Measurements from ENCODE around the gene ARF3. TPM values are rescaled to one million over a fixed set of nuclear protein-coding genes. Genes with fewer than 3 reads are reported as not detected.

Gene ARF3
- polyA plus RNA-seq, 1 donor (not counting 4 experiments of a cell fraction or from before 2014, with no cell fraction given): 236 TPM

DNA sequence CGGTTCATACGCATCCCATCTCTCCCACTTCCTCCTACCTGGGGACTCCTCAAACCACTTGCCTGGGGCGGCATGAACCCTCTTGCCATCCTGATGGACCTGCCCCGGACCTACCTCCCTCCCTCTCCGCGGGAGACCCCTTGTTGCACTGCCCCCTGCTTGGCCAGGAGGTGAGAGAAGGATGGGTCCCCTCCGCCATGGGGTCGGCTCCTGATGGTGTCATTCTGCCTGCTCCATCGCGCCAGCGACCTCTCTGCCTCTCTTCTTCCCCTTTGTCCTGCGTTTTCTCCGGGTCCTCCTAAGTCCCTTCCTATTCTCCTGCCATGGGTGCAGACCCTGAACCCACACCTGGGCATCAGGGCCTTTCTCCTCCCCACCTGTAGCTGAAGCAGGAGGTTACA lies 24.5 kb upstream of the ARF3 start:
- TF ChIP-seq, protein P1, sequence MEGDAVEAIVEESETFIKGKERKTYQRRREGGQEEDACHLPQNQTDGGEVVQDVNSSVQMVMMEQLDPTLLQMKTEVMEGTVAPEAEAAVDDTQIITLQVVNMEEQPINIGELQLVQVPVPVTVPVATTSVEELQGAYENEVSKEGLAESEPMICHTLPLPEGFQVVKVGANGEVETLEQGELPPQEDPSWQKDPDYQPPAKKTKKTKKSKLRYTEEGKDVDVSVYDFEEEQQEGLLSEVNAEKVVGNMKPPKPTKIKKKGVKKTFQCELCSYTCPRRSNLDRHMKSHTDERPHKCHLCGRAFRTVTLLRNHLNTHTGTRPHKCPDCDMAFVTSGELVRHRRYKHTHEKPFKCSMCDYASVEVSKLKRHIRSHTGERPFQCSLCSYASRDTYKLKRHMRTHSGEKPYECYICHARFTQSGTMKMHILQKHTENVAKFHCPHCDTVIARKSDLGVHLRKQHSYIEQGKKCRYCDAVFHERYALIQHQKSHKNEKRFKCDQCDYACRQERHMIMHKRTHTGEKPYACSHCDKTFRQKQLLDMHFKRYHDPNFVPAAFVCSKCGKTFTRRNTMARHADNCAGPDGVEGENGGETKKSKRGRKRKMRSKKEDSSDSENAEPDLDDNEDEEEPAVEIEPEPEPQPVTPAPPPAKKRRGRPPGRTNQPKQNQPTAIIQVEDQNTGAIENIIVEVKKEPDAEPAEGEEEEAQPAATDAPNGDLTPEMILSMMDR (optimal IDR thresholded peaks at IDR 0.05 in 1 of 3, IDR thresholded peaks at IDR 0.05 in 1 of 3, conservative IDR thresholded peaks at IDR 0.05 in 1 of 3; ENCODE audit: extremely low read depth in 1 of 3, insufficient read depth in 2 of 3, low read length in 3 of 3): no peak
- TF ChIP-seq EZH2 (IDR thresholded peaks at IDR 0.05; ENCODE audit: low read length): no peak
- Histone ChIP-seq H3K9me3 (ENCODE audit: control insufficient read depth, low read depth, low read length) (no peaks in the 10 kb centered on the region), H3K9ac (ENCODE audit: control insufficient read depth, extremely low read depth, insufficient read depth, low read length) (no peak overlapping the region), H3K4me2 (ENCODE audit: control insufficient read depth, extremely low read depth, insufficient read depth, low read depth, low read length) (no peak overlapping the region), H3K4me1 (ENCODE audit: control insufficient read depth, extremely low read depth, insufficient read depth, low read length) (peaks cover 18% of the 10 kb centered on the region), H3K27ac (ENCODE audit: control insufficient read depth, insufficient read depth, low read length) (no peak overlapping the region), H2AFZ (ENCODE audit: control insufficient read depth, low read length) (no peak overlapping the region), H3K4me3 (ENCODE audit: control insufficient read depth in 2 of 3, extremely low read depth in 1 of 3, insufficient read depth in 2 of 3, low read depth in 1 of 3, low read length in 3 of 3) (no peak overlapping the region), H3K27me3 (ENCODE audit: control insufficient read depth, extremely low read depth, insufficient read depth, low read length) (peaks cover 96% of the 10 kb centered on the region), H3K79me2 (ENCODE audit: control insufficient read depth, insufficient read depth, low read length) (no peaks in the 10 kb centered on the region), H3K9me1 (ENCODE audit: control insufficient read depth, extremely low read depth, insufficient read depth, low read length) (no peaks in the 10 kb centered on the region), H4K20me1 (ENCODE audit: control insufficient read depth, extremely low read depth, insufficient read depth, low read length) (no peaks in the 10 kb centered on the region), H3K36me3 (ENCODE audit: control insufficient read depth in 2 of 2, extremely low read depth in 1 of 2, insufficient read depth in 2 of 2, low read length in 2 of 2) (no peaks in the 10 kb centered on the region)
- dilution Hi-C loops (cut with MboI; ENCODE audit: extremely low pct_ligation_motif_present, low sequenced_read_pairs): no loop called here
- FAIRE-seq: no peak
- DNase-seq (ENCODE audit: low read depth, low spot score): no peak

DNA sequence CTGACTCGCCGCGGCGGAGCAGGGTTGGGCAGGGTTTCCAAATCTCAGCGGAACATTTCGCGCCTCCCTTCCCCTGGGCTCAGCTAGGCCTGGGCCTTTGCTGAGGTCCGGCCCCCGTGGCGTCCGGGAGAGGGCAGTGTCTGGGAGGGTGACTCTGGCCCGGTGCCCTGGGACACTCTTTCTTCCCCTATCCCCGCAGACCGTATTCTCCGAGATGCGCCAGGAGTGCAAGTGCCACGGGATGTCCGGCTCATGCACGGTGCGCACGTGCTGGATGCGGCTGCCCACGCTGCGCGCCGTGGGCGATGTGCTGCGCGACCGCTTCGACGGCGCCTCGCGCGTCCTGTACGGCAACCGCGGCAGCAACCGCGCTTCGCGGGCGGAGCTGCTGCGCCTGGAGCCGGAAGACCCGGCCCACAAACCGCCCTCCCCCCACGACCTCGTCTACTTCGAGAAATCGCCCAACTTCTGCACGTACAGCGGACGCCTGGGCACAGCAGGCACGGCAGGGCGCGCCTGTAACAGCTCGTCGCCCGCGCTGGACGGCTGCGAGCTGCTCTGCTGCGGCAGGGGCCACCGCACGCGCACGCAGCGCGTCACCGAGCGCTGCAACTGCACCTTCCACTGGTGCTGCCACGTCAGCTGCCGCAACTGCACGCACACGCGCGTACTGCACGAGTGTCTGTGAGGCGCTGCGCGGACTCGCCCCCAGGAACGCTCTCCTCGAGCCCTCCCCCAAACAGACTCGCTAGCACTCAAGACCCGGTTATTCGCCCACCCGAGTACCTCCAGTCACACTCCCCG lies 23.9 kb upstream of the ARF3 start:
- Histone ChIP-seq H3K4me1 (ENCODE audit: control insufficient read depth, extremely low read depth, insufficient read depth, low read length) (peaks cover 18% of the 10 kb centered on the region), H2AFZ (ENCODE audit: control insufficient read depth, low read length) (peak overlapping the region; percentile 13), H4K20me1 (ENCODE audit: control insufficient read depth, extremely low read depth, insufficient read depth, low read length) (no peaks in the 10 kb centered on the region), H3K4me2 (ENCODE audit: control insufficient read depth, extremely low read depth, insufficient read depth, low read depth, low read length) (peak overlapping the region; percentile 78), H3K36me3 (ENCODE audit: control insufficient read depth in 2 of 2, extremely low read depth in 1 of 2, insufficient read depth in 2 of 2, low read length in 2 of 2) (no peaks in the 10 kb centered on the region), H3K27me3 (ENCODE audit: control insufficient read depth, extremely low read depth, insufficient read depth, low read length) (peaks cover 93% of the 10 kb centered on the region), H3K79me2 (ENCODE audit: control insufficient read depth, insufficient read depth, low read length) (no peaks in the 10 kb centered on the region), H3K4me3 (ENCODE audit: control insufficient read depth in 2 of 3, extremely low read depth in 1 of 3, insufficient read depth in 2 of 3, low read depth in 1 of 3, low read length in 3 of 3) (peak overlapping the region in 2 of 3 experiments; percentile 6 to 57), H3K9ac (ENCODE audit: control insufficient read depth, extremely low read depth, insufficient read depth, low read length) (no peak overlapping the region), H3K9me3 (ENCODE audit: control insufficient read depth, low read depth, low read length) (no peaks in the 10 kb centered on the region), H3K9me1 (ENCODE audit: control insufficient read depth, extremely low read depth, insufficient read depth, low read length) (no peaks in the 10 kb centered on the region), H3K27ac (ENCODE audit: control insufficient read depth, insufficient read depth, low read length) (no peak overlapping the region)
- DNase-seq (ENCODE audit: low read depth, low spot score) (no peak), FAIRE-seq (no peak)
- dilution Hi-C loops (cut with MboI; ENCODE audit: extremely low pct_ligation_motif_present, low sequenced_read_pairs): no loop called here
- TF ChIP-seq EZH2 (IDR thresholded peaks at IDR 0.05; ENCODE audit: low read length): peak; percentile 72
- TF ChIP-seq, protein P1 (optimal IDR thresholded peaks at IDR 0.05 in 1 of 3, IDR thresholded peaks at IDR 0.05 in 1 of 3, conservative IDR thresholded peaks at IDR 0.05 in 1 of 3; ENCODE audit: extremely low read depth in 1 of 3, insufficient read depth in 2 of 3, low read length in 3 of 3): no peak
